GM21576 (cell line): ENCODE results near the gene GPR89B.
"Not testable (repeated sequence)": the region's sequence is repeated elsewhere in the genome, so short reads cannot be mapped to it uniquely, and the experiment has no call there.

Source experiments
- ATAC-seq: cut with Tn5 transposase; IDR thresholded peaks from one replicate; pipeline ENCODE4 v1.9.1; 2021; ENCODE audit warnings: mild to moderate bottlenecking, moderate library complexity; ENCODE audit not compliant: unreplicated experiment

Gene GPR89B

DNA sequence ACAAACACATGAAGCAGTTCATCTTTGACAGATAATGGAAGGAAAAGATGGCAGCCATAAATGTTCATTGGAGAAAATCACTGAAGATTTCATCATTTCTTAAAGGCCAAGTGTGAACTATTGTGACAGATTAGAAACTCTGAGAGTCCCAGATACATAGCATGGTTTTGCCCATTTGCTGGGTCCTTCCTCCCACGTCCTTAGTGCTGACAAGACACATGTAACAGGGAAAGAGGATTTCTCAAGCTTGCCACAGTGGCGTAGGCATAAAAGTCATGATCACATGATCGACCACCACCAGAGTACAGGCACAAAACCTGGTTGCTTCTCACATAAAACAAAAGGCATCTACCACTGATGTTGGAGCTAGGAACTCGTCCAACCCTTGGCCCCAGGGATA is 98.8 kb downstream of the GPR89B start:
- ATAC-seq: not testable (repeated sequence)

DNA sequence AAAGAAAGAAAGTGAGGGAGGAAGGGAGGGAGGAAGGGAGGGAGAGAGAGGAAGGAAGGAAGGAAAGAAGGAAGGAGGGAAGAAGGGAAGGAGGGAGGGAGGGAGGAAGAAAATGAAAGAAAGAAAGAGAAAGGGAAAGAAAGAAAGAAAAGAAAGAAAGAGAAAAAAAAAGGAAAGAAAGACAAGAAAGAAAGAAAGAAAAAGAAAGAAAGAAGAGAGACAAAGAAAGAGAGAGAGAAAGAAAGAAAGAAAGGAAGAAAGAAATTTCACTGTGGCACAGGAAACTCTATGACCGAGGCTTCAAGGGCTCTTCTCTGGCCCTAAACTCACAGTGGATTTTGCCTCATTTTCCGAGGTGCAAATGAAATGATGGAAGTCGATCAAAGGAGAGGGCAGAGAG is 104.0 kb downstream of the GPR89B start:
- ATAC-seq: not testable (repeated sequence)

DNA sequence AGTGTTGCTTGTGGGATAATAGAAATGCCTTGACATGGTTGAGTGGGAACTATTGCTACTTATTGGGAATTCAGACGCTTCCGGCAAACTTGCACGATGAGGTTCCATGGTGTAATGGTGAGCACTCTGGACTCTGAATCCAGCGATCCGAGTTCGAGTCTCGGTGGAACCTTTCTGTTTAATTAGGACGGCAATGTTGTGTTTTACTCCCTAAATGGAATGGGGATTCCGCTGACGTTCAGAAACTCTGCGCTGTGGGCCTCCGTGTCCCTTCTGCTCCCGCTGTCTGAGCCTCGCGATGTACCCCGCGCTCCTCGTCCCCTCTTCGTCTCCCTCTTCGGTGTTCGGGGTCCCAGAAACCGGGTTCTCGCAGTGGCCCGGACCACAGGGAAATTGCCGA is 104.5 kb downstream of the GPR89B start:
- not testable (repeated sequence) for ATAC-seq

DNA sequence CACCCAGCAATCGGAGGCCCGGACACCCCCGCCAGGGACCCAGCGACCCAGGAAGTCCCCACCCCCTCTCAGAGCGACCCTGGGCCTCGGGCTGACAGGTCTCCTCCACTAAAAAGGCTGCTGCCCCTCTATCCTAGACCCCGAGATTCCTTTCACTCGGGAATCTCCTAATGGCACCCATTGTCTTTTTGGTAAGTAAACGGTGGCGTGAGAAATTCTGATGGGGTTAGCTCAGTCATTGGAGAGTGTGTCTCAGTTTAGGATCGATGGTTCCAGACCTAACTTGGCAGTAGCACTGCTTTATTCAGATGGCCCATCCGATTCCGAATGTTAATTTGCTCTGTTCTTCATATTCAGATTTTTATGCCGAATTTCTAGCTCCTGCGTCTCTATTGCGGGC is 104.9 kb downstream of the GPR89B start:
- not testable (repeated sequence) for ATAC-seq

DNA sequence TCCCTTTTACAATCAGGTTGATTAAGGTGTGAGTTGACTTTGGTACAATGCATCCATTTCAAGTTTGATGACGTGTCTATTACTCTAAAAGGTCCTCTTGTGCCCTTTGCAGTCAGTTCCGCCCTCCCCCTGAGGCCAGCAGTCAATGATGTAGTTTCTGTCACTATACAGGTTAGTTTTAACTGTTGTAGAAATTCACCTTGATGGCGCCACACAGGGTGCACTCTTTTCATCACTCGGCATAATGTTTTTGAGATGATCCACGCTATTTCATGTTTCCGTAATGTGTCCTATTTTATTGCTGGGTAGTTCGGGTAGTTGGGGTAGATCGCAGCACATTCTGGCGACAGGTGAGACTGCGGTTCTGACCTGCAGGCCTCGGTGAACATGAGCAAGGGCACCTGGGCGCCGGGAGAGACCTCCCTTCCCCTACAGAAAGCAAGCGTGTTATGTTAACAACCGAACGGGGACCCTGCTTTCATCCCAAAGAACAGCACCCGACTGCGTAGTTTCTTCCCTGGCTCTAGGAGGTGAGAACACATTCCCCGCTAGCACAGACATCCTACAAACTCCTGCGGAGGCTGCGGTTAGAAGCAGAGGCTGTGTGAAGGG is 109.7 kb downstream of the GPR89B start:
- peak; percentile 8 for ATAC-seq

DNA sequence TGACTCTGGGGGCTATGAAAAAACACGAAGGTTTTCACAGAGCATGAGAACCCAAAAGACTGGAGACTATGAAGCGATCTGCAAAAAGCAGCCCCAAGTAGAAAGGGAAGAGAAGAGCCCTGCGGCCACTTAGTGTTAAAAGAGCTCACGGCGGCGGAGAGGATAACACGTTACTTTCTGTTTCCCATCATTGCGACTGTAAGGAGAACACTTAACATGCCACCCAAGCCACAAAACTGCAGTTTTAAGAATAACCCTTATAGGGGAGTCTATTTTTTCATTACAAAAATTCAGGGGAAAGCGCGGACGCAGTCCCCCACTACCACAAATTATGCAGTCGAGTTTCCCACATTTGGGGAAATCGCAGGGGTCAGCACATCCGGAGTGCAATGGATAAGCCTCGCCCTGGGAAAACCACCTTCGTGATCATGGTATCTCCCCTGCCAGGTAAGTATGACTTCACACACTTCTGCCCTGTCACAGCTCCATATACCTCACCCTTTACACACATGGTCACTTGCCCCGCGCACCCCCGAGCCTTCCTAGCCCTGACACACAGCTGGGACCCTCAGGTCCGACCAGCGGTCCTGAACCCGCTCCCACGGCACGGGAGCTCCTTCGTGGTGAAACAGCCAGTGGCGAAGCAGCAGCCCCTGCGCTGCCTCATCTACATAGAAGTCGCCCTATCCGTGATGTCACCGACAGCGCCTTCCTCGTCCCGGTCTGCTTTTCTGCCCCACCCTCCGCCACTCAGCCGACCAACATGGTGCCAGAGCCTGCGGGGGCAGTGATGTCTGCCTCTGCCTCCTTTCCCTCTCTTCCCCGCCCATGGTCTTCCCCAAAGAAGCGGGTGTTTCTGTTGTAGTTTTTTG is 110.5 kb downstream of the GPR89B start:
- peak; percentile 78 for ATAC-seq
